DMS153 treated with DMSO at 0.1 percent for 48 hours (cell line): ENCODE measurements around the gene RICTOR.

Experiments used
- DNase-seq: peaks from one replicate; lab custom pipeline; 2025; ENCODE audit not compliant: unreplicated experiment; lab: John Stamatoyannopoulos, UW

The RICTOR gene

DNA sequence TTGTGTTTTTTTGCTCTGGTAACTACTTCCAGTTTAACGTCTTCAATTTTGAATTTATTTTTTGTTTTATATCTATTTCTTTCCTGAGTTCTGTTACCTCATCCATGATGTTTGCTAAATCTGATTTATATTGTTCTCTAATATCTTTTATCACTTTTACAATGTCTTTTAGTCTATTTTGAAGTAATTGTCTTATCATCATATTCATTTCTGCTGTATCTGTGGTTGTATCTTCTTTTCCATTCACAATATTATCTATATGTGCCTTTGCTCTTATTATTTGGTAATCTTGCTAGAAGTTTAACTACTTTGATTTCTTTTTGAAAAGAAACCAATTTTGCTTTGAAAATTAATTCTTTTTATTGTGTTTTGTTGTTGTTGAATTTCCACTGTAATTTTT lies 184.8 kb downstream of the RICTOR start:
- DNase-seq = no peak

DNA sequence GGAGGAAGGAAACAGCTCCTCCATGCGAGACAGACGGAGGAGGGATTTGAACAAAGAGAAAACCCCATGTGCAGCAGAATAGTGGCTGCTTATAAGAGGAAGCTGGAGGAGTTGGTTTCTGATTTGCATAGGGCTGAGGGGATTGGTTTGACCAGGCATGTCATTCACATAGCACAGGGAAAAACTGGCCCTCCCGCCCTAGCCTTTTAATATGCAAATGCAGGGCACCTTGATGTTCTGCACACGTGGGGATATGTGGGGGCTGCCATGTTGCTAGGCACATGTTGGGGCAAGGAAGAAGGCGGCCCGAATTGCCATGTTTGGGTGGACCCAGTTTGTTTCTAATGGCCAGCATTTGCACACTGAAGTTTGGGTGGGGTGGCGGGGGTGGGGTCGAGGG lies 186.2 kb downstream of the RICTOR start:
- no peak for DNase-seq
